IMR-90 (cell line): ENCODE results near the gene THADA. TPM values are rescaled to one million over a fixed set of nuclear protein-coding genes. Genes with fewer than 3 reads are reported as not detected.

Source experiments
- ATAC-seq: fragments of 200-7000 bp; cut with Tn5 transposase; 2 replicates; pipeline ENCODE4 v1.9.1; 2020; ENCODE audit warnings: low read depth, mild to moderate bottlenecking, moderate library complexity
- BruUV-seq: library from RNA; stranded (reverse); fragments of 400-500 nt; replicated peaks from 2 replicates; lab custom pipeline; 2021; lab: Mats Ljungman, UMichigan
- CTCF ChIA-PET: fragments of 300-600 bp; formaldehyde crosslinking; extraction: SDS; loops from one replicate; lab custom pipeline; 2021; ENCODE audit warnings: antibody characterized with exemption; lab: Yijun Ruan, JAX
- POLR2A ChIA-PET: fragments of 300-600 bp; sonication (Branson Sonifier 250); formaldehyde crosslinking; loops from one replicate; lab custom pipeline; 2022; ENCODE audit warnings: antibody characterized with exemption; ENCODE audit not compliant: unreplicated experiment; lab: Charles Lee
- DNase-seq: peaks from one replicate; pipeline ENCODE4 v3.0.0; 2013
- H2AFZ ChIP-seq: replicated peaks from 2 replicates; pipeline ENCODE3; 2013; ENCODE audit warnings: low read length, mild to moderate bottlenecking; ENCODE audit not compliant: poor library complexity
- H2AK5ac ChIP-seq: 2 replicates; pipeline ENCODE4 v1.6.1; 2013; ENCODE audit warnings: low read depth, low read length, inconsistent platforms
- H2AK9ac ChIP-seq: replicated peaks from 2 replicates; pipeline ENCODE3; 2013; ENCODE audit warnings: mild to moderate bottlenecking, low read depth, low read length, moderate library complexity; ENCODE audit not compliant: poor library complexity
- H2BK120ac ChIP-seq: 2 replicates; pipeline ENCODE4 v1.6.1; 2013; ENCODE audit warnings: low read depth, low read length, inconsistent platforms
- H2BK15ac ChIP-seq: 3 replicates; pipeline ENCODE4 v1.6.1; 2013; ENCODE audit warnings: low read depth, low read length, inconsistent platforms
- H2BK20ac ChIP-seq: 2 replicates; pipeline ENCODE4 v1.6.1; 2013; ENCODE audit warnings: low read depth, mild to moderate bottlenecking, inconsistent platforms, low read length, moderate library complexity
- H2BK5ac ChIP-seq: 2 replicates; pipeline ENCODE4 v1.6.1; 2013; ENCODE audit warnings: mild to moderate bottlenecking, low read depth, low read length, inconsistent platforms; ENCODE audit not compliant: poor library complexity, severe bottlenecking
- H3K14ac ChIP-seq: replicated peaks from 2 replicates; pipeline ENCODE4 v1.6.1; 2013; ENCODE audit warnings: low read depth, low read length, inconsistent platforms
- H3K18ac ChIP-seq: 2 replicates; pipeline ENCODE4 v1.6.1; 2013; ENCODE audit warnings: low read depth, low read length, control low read depth
- H3K23ac ChIP-seq: 2 replicates; pipeline ENCODE4 v1.6.1; 2013; ENCODE audit warnings: low read depth, low read length, inconsistent platforms
- H3K27ac ChIP-seq: 2 replicates; pipeline ENCODE4 v1.5.1; 2013; ENCODE audit warnings: mild to moderate bottlenecking, control low read depth, low read length; ENCODE audit not compliant: insufficient read depth
- H3K27me3 ChIP-seq: 2 replicates; pipeline ENCODE4 v1.6.1; 2013; ENCODE audit warnings: low read length; ENCODE audit not compliant: control insufficient read depth, insufficient read depth
- H3K36me3 ChIP-seq: 2 replicates; pipeline ENCODE4 v1.6.1; 2013; ENCODE audit warnings: low read length, mixed read lengths; ENCODE audit not compliant: control insufficient read depth, insufficient read depth
- H3K4ac ChIP-seq: 2 replicates; pipeline ENCODE4 v1.6.1; 2013; ENCODE audit warnings: low read depth, low read length, inconsistent platforms
- H3K4me1 ChIP-seq: 2 replicates; pipeline ENCODE4 v1.6.1; 2013; ENCODE audit warnings: low read length, mixed read lengths; ENCODE audit not compliant: control insufficient read depth, insufficient read depth
- H3K4me2 ChIP-seq: 2 replicates; pipeline ENCODE4 v1.6.1; 2013; ENCODE audit warnings: low read depth, mild to moderate bottlenecking, control low read depth, low read length, moderate library complexity
- H3K4me3 ChIP-seq: 2 replicates; pipeline ENCODE4 v1.5.1; 2013; ENCODE audit warnings: low read depth, mild to moderate bottlenecking, control low read depth, low read length, moderate library complexity; ENCODE audit not compliant: insufficient read depth
- H3K56ac ChIP-seq: 2 replicates; pipeline ENCODE4 v1.6.1; 2013; ENCODE audit warnings: low read length, inconsistent platforms; ENCODE audit not compliant: insufficient read depth; ENCODE audit errors: extremely low read depth
- H3K79me1 ChIP-seq, 2 experiments: 2 replicates each; pipeline ENCODE4 v1.6.1; 2013; ENCODE audit warnings: low read length in 2 of 2, inconsistent platforms in 1 of 2, low read depth in 1 of 2
- H3K9ac ChIP-seq: 2 replicates; pipeline ENCODE4 v1.6.1; 2013; ENCODE audit warnings: low read depth, low read length, control low read depth
- H3K9me1 ChIP-seq: 2 replicates; pipeline ENCODE4 v1.6.1; 2013; ENCODE audit warnings: low read length, inconsistent platforms; ENCODE audit not compliant: insufficient read depth
- H3K9me3 ChIP-seq: 2 replicates; pipeline ENCODE4 v1.6.1; 2013; ENCODE audit warnings: low read length; ENCODE audit not compliant: control insufficient read depth, insufficient read depth
- H4K20me1 ChIP-seq: 2 replicates; pipeline ENCODE4 v1.6.1; 2013; ENCODE audit warnings: low read length, inconsistent platforms; ENCODE audit not compliant: insufficient read depth
- H4K5ac ChIP-seq: 2 replicates; pipeline ENCODE4 v1.6.1; 2013; ENCODE audit warnings: mild to moderate bottlenecking, low read depth, low read length, control low read depth
- H4K8ac ChIP-seq, 2 experiments: 2 replicates each; pipeline ENCODE4 v1.6.1; 2013; ENCODE audit warnings: low read depth in 2 of 2, low read length in 2 of 2, control low read depth in 1 of 2, inconsistent platforms in 1 of 2
- H4K91ac ChIP-seq: 2 replicates; pipeline ENCODE4 v1.6.1; 2013; ENCODE audit warnings: low read depth, low read length, inconsistent platforms; ENCODE audit not compliant: insufficient read depth
- BHLHE40 ChIP-seq: fragments of 150-350 bp; IDR thresholded peaks from 2 replicates; pipeline ENCODE4 v1.6.1; 2016; ENCODE audit warnings: mild to moderate bottlenecking, low read depth, low read length
- CEBPB ChIP-seq: IDR thresholded peaks from 2 replicates; pipeline ENCODE4 v1.6.1; 2012; ENCODE audit warnings: low read depth, low read length, improper control_type of control experiment
- CHD1 ChIP-seq: IDR thresholded peaks from 2 replicates; pipeline ENCODE4 v1.6.1; 2012; ENCODE audit warnings: low read depth, low read length, improper control_type of control experiment
- ELK1 ChIP-seq: fragments of 150-350 bp; IDR thresholded peaks from 2 replicates; pipeline ENCODE4 v1.6.1; 2016; ENCODE audit warnings: low read depth, mild to moderate bottlenecking, low read length, moderate library complexity, borderline replicate concordance
- FOS ChIP-seq: fragments of 150-350 bp; IDR thresholded peaks from 2 replicates; pipeline ENCODE4 v1.6.1; 2016; ENCODE audit warnings: low read depth, low read length
- MAFK ChIP-seq: IDR thresholded peaks from 2 replicates; pipeline ENCODE4 v1.6.1; 2012; ENCODE audit warnings: low read depth, low read length, improper control_type of control experiment
- MAZ ChIP-seq: IDR thresholded peaks from 2 replicates; pipeline ENCODE4 v1.6.1; 2012; ENCODE audit warnings: low read depth, mild to moderate bottlenecking, low read length, improper control_type of control experiment, moderate library complexity, borderline replicate concordance
- MXI1 ChIP-seq: IDR thresholded peaks from 2 replicates; pipeline ENCODE4 v1.6.1; 2012; ENCODE audit warnings: low read depth, mild to moderate bottlenecking, low read length, moderate library complexity, borderline replicate concordance
- NFE2L2 ChIP-seq: fragments of 150-350 bp; IDR thresholded peaks from 2 replicates; pipeline ENCODE4 v1.6.1; 2016; ENCODE audit warnings: low read depth, mild to moderate bottlenecking, low read length
- POLR2A ChIP-seq: IDR thresholded peaks from 2 replicates; pipeline ENCODE4 v1.6.1; 2012; ENCODE audit warnings: mild to moderate bottlenecking, low read depth, low read length
- RAD21 ChIP-seq: IDR thresholded peaks from 2 replicates; pipeline ENCODE4 v1.6.1; 2012; ENCODE audit warnings: low read length, improper control_type of control experiment
- RFX5 ChIP-seq: IDR thresholded peaks from 2 replicates; pipeline ENCODE4 v1.8.0; 2012; ENCODE audit warnings: low read depth, mild to moderate bottlenecking, low read length, moderate library complexity
- SMC3 ChIP-seq: fragments of 150-350 bp; IDR thresholded peaks from 2 replicates; pipeline ENCODE4 v1.6.1; 2016; ENCODE audit warnings: low read depth, mild to moderate bottlenecking, antibody characterized with exemption, low read length, moderate library complexity
- WGBS, 2 experiments: methylation state at CpG; one replicate each; pipeline versions ENCODE4 v1.1.5 to v1.1.7; 2013; ENCODE audit warnings: missing lambda C conversion rate in 2 of 2; ENCODE audit not compliant: insufficient read length in 1 of 2; ENCODE audit errors: extremely low coverage in 2 of 2; 5-methylcytosine and 5-hydroxymethylcytosine counted together
- dilution Hi-C: fragments of 300-500 bp; cut with HindIII; formaldehyde crosslinking; loops from one replicate; pipeline ENCODE4 v1.14.3; 2018; ENCODE audit warnings: low sequenced_read_pairs; ENCODE audit not compliant: unreplicated experiment
- in situ Hi-C: fragments of 300-500 bp; cut with MboI; formaldehyde crosslinking; loops from 3 replicates; pipeline ENCODE4 v1.14.3; 2019; ENCODE audit warnings: low sequenced_read_pairs, inconsistent platforms, mixed read lengths
- intact Hi-C: fragments of 100-400 bp; cut with micrococcal nuclease; formaldehyde crosslinking; loops from 2 replicates; pipeline ENCODE4 v1.10.0; 2022
- polyA plus RNA-seq, 3 experiments: library from polyadenylated mRNA; depleted of rRNA; stranded (reverse); fragments of >200 nt; gene quantifications; 2 replicates each; pipeline ENCODE4 v1.2.3, GENCODE V29; 2012; ENCODE audit warnings: low replicate concordance in 1 of 3
- total RNA-seq: library from RNA; depleted of rRNA; stranded (reverse); fragments of >200 nt; gene quantifications from 2 replicates; pipeline ENCODE4 v1.2.3, GENCODE V29; 2012
- TF ChIP-seq, protein P1 (sequence below): fragments of 150-350 bp; IDR thresholded peaks from 2 replicates; pipeline ENCODE4 v1.6.1; 2017; ENCODE audit warnings: mild to moderate bottlenecking, antibody characterized with exemption, low read length, low read depth
- TF ChIP-seq, protein P2 (sequence below): conservative IDR thresholded peaks from 2 replicates; pipeline ENCODE4 v1.5.1; 2012; ENCODE audit warnings: mild to moderate bottlenecking, low read depth, low read length, improper control_type of control experiment

Gene THADA
- total and polyA plus RNA-seq, 2 of the 4 experiments (the other 2 are of a cell fraction) = 10.5 to 21.3 TPM

DNA sequence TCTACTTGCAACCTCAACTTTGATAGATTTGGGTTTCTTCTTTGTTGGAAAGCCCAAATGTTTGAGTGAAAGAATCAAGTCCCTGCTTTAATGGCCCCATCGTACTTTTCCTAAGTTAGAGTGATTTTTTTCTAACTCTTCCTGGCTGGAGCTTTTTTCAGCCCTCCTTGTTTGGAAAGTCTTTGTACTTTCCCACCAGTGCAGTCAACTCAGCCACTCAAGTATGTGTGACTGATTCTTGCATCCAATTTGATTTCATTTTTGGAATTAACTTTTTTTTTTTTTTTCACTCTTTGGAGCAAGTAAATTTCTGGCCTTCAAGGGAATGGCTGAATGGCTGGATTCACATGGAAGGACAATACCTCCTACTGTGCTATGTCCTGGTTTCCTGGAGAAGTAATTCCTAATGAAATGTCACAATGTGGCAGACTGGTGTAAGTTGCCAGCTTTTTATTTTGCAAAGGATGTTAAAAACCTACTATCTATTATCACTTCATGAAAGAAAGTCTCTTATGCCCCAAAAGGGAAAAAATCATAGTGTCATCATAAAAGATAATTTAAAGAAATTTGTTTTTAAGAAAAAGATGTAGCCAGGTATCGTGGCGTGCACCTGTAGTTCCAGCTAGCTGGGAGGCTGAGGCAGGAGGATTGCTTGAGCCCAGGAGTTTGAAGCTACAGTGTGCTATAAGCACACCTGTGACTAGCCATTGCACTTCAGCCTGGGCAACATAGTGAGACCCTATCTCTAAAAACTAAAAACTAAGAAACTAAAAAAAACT, 293.5 kb downstream of the THADA start:
- Histone ChIP-seq H3K79me1 (no peaks in the 10 kb centered on the region), H3K27me3 (peaks cover 5% of the 10 kb centered on the region; the same call in 1 of the 2 replicates), H2BK5ac (no peak overlapping the region), H4K91ac (no peak overlapping the region), H2AK5ac (no peak overlapping the region), H3K4me1 (peaks cover 4% of the 10 kb centered on the region; the same call in 1 of the 2 replicates), H3K4ac (no peak overlapping the region), H3K27ac (no peak overlapping the region), H2BK120ac (no peak overlapping the region), H3K4me2 (no peak overlapping the region), H3K14ac (no peak overlapping the region), H2AK9ac (no peak overlapping the region), H3K9me3 (no peaks in the 10 kb centered on the region), H3K18ac (no peak overlapping the region), H3K9ac (no peak overlapping the region), H4K20me1 (no peaks in the 10 kb centered on the region), H3K9me1 (no peaks in the 10 kb centered on the region), H2BK15ac (no peak overlapping the region), H3K4me3 (no peak overlapping the region), H3K56ac (no peak overlapping the region), H4K5ac (no peak overlapping the region), H2BK20ac (no peak overlapping the region), H4K8ac (no peak overlapping the region), H3K36me3 (no peaks in the 10 kb centered on the region), H3K23ac (no peak overlapping the region), H2AFZ (no peak overlapping the region)
- WGBS, 2 experiments = no CpG with 5 or more reads among the region's 3 CpGs
- ChIA-PET CTCF (interaction anchor here (0.6 to 0.9 kb wide), 2 partner anchors 10 to 44 kb away, joined by 3 to 4 read pairs; no protein-coding TSS in a partner anchor), POLR2A (no interaction called here)
- intact Hi-C loops = no loop called here
- in situ Hi-C loops = no loop called here
- no TSS peak for BruUV-seq
- dilution Hi-C loops = no loop called here
- DNase-seq = no peak
- no peak for ATAC-seq
- TF ChIP-seq, protein P1, sequence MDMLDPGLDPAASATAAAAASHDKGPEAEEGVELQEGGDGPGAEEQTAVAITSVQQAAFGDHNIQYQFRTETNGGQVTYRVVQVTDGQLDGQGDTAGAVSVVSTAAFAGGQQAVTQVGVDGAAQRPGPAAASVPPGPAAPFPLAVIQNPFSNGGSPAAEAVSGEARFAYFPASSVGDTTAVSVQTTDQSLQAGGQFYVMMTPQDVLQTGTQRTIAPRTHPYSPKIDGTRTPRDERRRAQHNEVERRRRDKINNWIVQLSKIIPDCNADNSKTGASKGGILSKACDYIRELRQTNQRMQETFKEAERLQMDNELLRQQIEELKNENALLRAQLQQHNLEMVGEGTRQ = no peak
- TF ChIP-seq BHLHE40 = no peak
- no peak for TF ChIP-seq ELK1
- no peak for TF ChIP-seq CHD1
- no peak for TF ChIP-seq NFE2L2
- no peak for TF ChIP-seq RAD21
- TF ChIP-seq FOS = no peak
- TF ChIP-seq MXI1 = no peak
- no peak for TF ChIP-seq MAFK
- no peak for TF ChIP-seq RFX5
- no peak for TF ChIP-seq POLR2A
- no peak for TF ChIP-seq CEBPB
- no peak for TF ChIP-seq SMC3
- no peak for TF ChIP-seq MAZ
- TF ChIP-seq, protein P2, sequence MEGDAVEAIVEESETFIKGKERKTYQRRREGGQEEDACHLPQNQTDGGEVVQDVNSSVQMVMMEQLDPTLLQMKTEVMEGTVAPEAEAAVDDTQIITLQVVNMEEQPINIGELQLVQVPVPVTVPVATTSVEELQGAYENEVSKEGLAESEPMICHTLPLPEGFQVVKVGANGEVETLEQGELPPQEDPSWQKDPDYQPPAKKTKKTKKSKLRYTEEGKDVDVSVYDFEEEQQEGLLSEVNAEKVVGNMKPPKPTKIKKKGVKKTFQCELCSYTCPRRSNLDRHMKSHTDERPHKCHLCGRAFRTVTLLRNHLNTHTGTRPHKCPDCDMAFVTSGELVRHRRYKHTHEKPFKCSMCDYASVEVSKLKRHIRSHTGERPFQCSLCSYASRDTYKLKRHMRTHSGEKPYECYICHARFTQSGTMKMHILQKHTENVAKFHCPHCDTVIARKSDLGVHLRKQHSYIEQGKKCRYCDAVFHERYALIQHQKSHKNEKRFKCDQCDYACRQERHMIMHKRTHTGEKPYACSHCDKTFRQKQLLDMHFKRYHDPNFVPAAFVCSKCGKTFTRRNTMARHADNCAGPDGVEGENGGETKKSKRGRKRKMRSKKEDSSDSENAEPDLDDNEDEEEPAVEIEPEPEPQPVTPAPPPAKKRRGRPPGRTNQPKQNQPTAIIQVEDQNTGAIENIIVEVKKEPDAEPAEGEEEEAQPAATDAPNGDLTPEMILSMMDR = no peak
